ENCODE data around the gene STPG2. TPM values are rescaled to one million over a fixed set of nuclear protein-coding genes. Genes with fewer than 3 reads are reported as not detected.

STPG2 gene
- total RNA-seq, 2 donors from 2014 or later, result 0.19 TPM; not detected in 1

- TF ChIP-seq CTCF (IDR thresholded peaks at IDR 0.05), result no peak
- no peak overlapping the region for H3K9ac ChIP-seq (ENCODE audit: low read depth in 2 of 2, low read length in 2 of 2)
- H3K27me3 ChIP-seq, result no peaks in the 10 kb centered on the region
- H3K36me3 ChIP-seq, result no peaks in the 10 kb centered on the region
- no peaks in the 10 kb centered on the region for H3K9me3 ChIP-seq
- DNase-seq, result no peak
- no peak overlapping the region for H3K27ac ChIP-seq
- H3K4me3 ChIP-seq, result no peak overlapping the region
- intact Hi-C loops (cut with DNase I), result no loop called here
- no peaks in the 10 kb centered on the region for H3K4me1 ChIP-seq
Observed at GRCh38 chr4:98055800-98056501, 87.3 kb downstream of the STPG2 start.

GRCh38 chr4:98046665-98047064 lies 96.6 kb downstream of the STPG2 start:
- no peak for TF ChIP-seq CTCF (IDR thresholded peaks at IDR 0.05)
- intact Hi-C loops (cut with DNase I), result no loop called here

GRCh38 chr4:98030059-98030458 lies 113.2 kb downstream of the STPG2 start:
- no peak overlapping the region for H3K4me3 ChIP-seq
- H3K4me1 ChIP-seq, result no peaks in the 10 kb centered on the region
- no peak overlapping the region for H3K27ac ChIP-seq
- H3K9me3 ChIP-seq, result no peaks in the 10 kb centered on the region
- H3K36me3 ChIP-seq, result no peaks in the 10 kb centered on the region
- no peak overlapping the region for H3K9ac ChIP-seq (ENCODE audit: low read depth in 2 of 2, low read length in 2 of 2)
- H3K27me3 ChIP-seq, result no peaks in the 10 kb centered on the region
- TF ChIP-seq CTCF (IDR thresholded peaks at IDR 0.05), result no peak
- DNase-seq, result no peak
- intact Hi-C loops (cut with DNase I), result no loop called here

More at GRCh38 chr4:98046665-98047064, 96.6 kb downstream of the STPG2 start:
- H3K4me3 ChIP-seq, result no peak overlapping the region
- no peak overlapping the region for H3K27ac ChIP-seq
- no peaks in the 10 kb centered on the region for H3K27me3 ChIP-seq
- H3K4me1 ChIP-seq, result no peaks in the 10 kb centered on the region
- no peak overlapping the region for H3K9ac ChIP-seq (ENCODE audit: low read depth in 2 of 2, low read length in 2 of 2)
- no peaks in the 10 kb centered on the region for H3K36me3 ChIP-seq
- no peak for DNase-seq
- H3K9me3 ChIP-seq, result no peaks in the 10 kb centered on the region

GRCh38 chr4:98027827-98028226 lies 115.4 kb downstream of the STPG2 start:
- DNase-seq, result no peak
- intact Hi-C loops (cut with DNase I), result no loop called here
- no peak for TF ChIP-seq CTCF (IDR thresholded peaks at IDR 0.05)
- H3K9me3 ChIP-seq, result no peaks in the 10 kb centered on the region
- no peaks in the 10 kb centered on the region for H3K27me3 ChIP-seq
- H3K4me3 ChIP-seq, result no peak overlapping the region
- no peak overlapping the region for H3K9ac ChIP-seq (ENCODE audit: low read depth in 2 of 2, low read length in 2 of 2)
- H3K27ac ChIP-seq, result no peak overlapping the region
- no peaks in the 10 kb centered on the region for H3K36me3 ChIP-seq
- no peaks in the 10 kb centered on the region for H3K4me1 ChIP-seq

- Histone ChIP-seq H3K36me3 (no peaks in the 10 kb centered on the region), H3K27me3 (no peaks in the 10 kb centered on the region), H3K4me3 (no peak overlapping the region), H3K9ac (ENCODE audit: low read depth in 2 of 2, low read length in 2 of 2) (no peak overlapping the region), H3K27ac (no peak overlapping the region), H3K4me1 (no peaks in the 10 kb centered on the region), H3K9me3 (no peaks in the 10 kb centered on the region)
- intact Hi-C loops (cut with DNase I), result no loop called here
- no peak for TF ChIP-seq CTCF (IDR thresholded peaks at IDR 0.05)
- no peak for DNase-seq
Observed at GRCh38 chr4:98026362-98026761, 116.9 kb downstream of the STPG2 start.
